ENCODE measurements around the gene ERMP1. TPM values are rescaled to one million over a fixed set of nuclear protein-coding genes. Genes with fewer than 3 reads are reported as not detected.

ERMP1 gene
- total and polyA plus RNA-seq, 2 of the 8 experiments (the other 6 are each of a cell fraction or from before 2014, with no cell fraction given): 12.8 to 16.7 TPM

GRCh38 chr9:5872511-5872910 is 39.6 kb upstream of the ERMP1 start:
- POLR2A ChIA-PET (ENCODE audit: partially characterized antibody): no interaction called here

More at GRCh38 chr9:5872511-5872910, 39.6 kb upstream of the ERMP1 start:
- Histone ChIP-seq H3K9ac (replicated peaks in 1 of 4; ENCODE audit: extremely low read depth in 1 of 4, low read depth in 3 of 4, low read length in 3 of 4) (no peak overlapping the region), H3K4me2 (ENCODE audit: insufficient read depth in 1 of 2, low read depth in 2 of 2, low read length in 2 of 2) (no peak overlapping the region), H3K4me1 (replicated peaks in 1 of 4; ENCODE audit: control insufficient read depth in 3 of 4, insufficient read depth in 4 of 4, low read length in 3 of 4) (peaks cover 0 to 3% (median 1%) of the 10 kb centered on the region in 4 experiments; a peak in 1 of 7 replicates), H2AK5ac (ENCODE audit: low read depth, low read length) (no peak overlapping the region), H3K23me2 (ENCODE audit: low read depth, low read length) (no peaks in the 10 kb centered on the region), H2BK120ac (replicated peaks; ENCODE audit: low read depth, low read length) (no peak overlapping the region), H3K79me2 (ENCODE audit: control insufficient read depth in 1 of 2, insufficient read depth in 2 of 2, low read length in 2 of 2) (no peaks in the 10 kb centered on the region), H2BK15ac (ENCODE audit: low read length) (no peak overlapping the region), H4K91ac (replicated peaks; ENCODE audit: insufficient read length, low read length) (no peak overlapping the region), H4K20me1 (replicated peaks in 1 of 2; ENCODE audit: control insufficient read depth in 1 of 2, insufficient read depth in 2 of 2, low read length in 2 of 2) (no peaks in the 10 kb centered on the region), H2AFZ (ENCODE audit: low read length) (no peak overlapping the region), H4K8ac (ENCODE audit: extremely low read depth, insufficient read depth, low read length) (no peak overlapping the region), H3K36me3 (ENCODE audit: control insufficient read depth in 2 of 4, insufficient read depth in 4 of 4, low read length in 3 of 4) (no peaks in the 10 kb centered on the region), H3K4ac (replicated peaks; ENCODE audit: insufficient read length, low read depth, low read length) (no peak overlapping the region), H3K27me3 (replicated peaks in 1 of 4; ENCODE audit: control insufficient read depth in 3 of 4, extremely low read depth in 1 of 4, insufficient read depth in 3 of 4, low read length in 3 of 4) (no peaks in the 10 kb centered on the region), H3K9me3 (ENCODE audit: insufficient read depth in 2 of 2, low read depth in 1 of 2, low read length in 1 of 2) (no peaks in the 10 kb centered on the region), H3K23ac (ENCODE audit: insufficient read length) (no peak overlapping the region), H2BK20ac (ENCODE audit: low read length) (no peak overlapping the region), H3K18ac (ENCODE audit: extremely low read depth, low read length) (no peak overlapping the region), H3K56ac (replicated peaks; ENCODE audit: insufficient read length, low read depth, low read length) (no peak overlapping the region), H3K27ac (ENCODE audit: low read depth, low read length) (no peak overlapping the region), H2BK5ac (ENCODE audit: low read depth, low read length) (no peak overlapping the region), H3K14ac (ENCODE audit: insufficient read length) (no peak overlapping the region), H4K5ac (ENCODE audit: insufficient read length, low read depth, low read length) (no peak overlapping the region), H3K4me3 (ENCODE audit: extremely low read depth in 1 of 4, insufficient read depth in 2 of 4, low read depth in 3 of 4, low read length in 4 of 4) (no peak overlapping the region), H2BK12ac (ENCODE audit: low read depth, low read length) (no peak overlapping the region), H3K79me1 (ENCODE audit: low read depth, low read length) (no peaks in the 10 kb centered on the region)
- 65% methylated on average over 4 of the region's 4 CpGs; no CpG with 5 or more reads in 1 of the 2 experiments for WGBS, 2 experiments (ENCODE audit: extremely low coverage in 1 of 2, insufficient coverage in 1 of 2, insufficient read length in 1 of 2, insufficient replicate concordance in 2 of 2, low coverage in 1 of 2, low lambda C conversion rate in 2 of 2, missing lambda C conversion rate in 1 of 2)
- no peak for TF ChIP-seq KDM4A (IDR thresholded peaks at IDR 0.05; ENCODE audit: low read depth, low read length, severe bottlenecking)
- TF ChIP-seq CHD2 (IDR thresholded peaks at IDR 0.05; ENCODE audit: low read length): no peak
- no peak for TF ChIP-seq SIRT6 (IDR thresholded peaks at IDR 0.05; ENCODE audit: low read length)
- DNase-seq (ENCODE audit: low read depth in 1 of 2, low spot score in 2 of 2) (no peak), FAIRE-seq (no peak)
- CTCF ChIA-PET (ENCODE audit: partially characterized antibody): interaction anchor here (0.6 to 3.0 kb wide), 2 partner anchors 13 to 272 kb away, joined by 5 to 20 read pairs; no protein-coding TSS in a partner anchor

Measured in H1 (cell line).